ENCODE results near the gene IFNA4.

IFNA4 gene

DNA sequence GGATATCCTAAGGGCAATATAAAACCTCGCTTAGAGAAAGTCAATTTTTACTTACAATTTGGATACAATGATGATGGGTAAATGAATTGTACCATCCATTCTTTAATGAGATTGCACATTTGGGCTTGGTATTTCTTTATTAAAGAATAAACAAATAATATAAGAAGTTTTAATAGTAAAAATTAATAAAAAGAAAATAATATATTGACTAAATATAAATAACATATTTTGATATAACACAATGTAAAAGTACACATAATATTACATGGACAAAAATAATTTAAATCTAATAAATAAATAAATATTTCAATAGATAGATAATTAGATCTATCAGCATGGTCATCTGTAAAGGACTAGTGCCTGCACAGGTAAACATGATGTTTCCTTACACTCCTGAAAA is 21.9 kb downstream of the IFNA4 start:
- DNase-seq = no peak

DNA sequence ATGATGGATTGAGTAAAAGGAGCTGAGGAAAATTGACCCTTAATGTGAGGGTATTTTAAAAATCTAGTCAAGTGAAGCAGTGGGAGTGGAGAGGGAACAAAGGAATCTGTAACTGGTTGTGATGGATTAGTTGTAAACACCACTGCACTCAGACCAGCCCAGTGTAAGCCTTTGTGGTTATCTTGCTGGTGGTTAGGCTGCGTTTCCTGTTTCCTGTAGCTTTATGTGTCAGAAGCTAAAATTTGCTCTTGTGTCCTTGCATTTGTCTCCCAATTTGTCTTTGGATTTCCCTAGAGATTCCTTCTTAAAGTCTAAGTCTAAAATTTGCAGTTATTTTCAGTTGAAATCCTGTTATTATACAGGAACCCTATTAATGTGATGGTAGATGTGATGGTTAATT is 27.2 kb downstream of the IFNA4 start:
- no peak for DNase-seq

DNA sequence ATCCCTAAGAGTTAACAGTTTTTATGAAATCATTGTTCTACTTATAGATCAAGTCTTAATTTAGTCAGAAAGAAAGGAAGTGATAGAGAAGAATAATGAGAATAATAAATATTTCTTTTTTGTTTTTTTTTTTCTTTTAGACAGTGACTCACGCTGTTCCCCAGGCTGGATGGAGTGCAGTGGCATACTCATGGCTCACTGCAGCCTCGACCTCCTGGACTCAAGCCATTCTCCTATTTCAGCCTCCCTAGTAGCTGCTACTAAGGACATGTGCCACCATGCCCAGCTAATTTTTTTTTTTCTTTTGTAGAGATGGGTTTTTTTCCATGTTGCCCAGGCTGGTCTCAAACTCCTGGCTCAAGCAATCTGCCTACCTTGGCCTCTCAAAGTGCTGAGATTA is 31.9 kb downstream of the IFNA4 start:
- no peak for DNase-seq

DNA sequence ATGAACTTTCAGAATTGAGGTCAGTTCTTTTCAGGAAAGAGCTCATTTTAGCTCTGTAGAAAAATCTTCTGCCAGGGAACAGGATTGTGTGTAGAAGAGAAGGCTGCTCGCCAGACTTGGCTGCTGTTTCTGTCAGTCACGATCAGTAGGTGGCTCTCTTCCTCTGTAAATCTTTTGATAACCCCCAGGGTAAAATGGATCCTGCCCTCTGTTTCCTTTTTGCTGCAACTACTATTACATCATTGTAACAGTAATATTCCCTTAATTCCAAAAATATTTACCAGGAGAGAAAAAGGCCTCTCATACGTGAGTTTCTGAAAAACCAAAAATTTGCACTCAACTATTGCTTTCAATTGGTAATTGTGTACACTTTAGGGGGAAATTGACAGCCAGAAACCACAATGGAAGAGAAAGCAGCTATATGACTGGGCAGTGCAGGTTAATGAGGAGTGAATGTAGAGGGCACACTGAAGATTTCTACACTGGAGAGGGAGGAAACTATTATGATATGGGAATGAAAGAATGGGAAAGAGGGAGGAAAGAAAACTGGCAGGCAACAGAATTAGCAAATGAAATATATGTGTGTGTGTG is 33.3 kb downstream of the IFNA4 start:
- DNase-seq = no peak

DNA sequence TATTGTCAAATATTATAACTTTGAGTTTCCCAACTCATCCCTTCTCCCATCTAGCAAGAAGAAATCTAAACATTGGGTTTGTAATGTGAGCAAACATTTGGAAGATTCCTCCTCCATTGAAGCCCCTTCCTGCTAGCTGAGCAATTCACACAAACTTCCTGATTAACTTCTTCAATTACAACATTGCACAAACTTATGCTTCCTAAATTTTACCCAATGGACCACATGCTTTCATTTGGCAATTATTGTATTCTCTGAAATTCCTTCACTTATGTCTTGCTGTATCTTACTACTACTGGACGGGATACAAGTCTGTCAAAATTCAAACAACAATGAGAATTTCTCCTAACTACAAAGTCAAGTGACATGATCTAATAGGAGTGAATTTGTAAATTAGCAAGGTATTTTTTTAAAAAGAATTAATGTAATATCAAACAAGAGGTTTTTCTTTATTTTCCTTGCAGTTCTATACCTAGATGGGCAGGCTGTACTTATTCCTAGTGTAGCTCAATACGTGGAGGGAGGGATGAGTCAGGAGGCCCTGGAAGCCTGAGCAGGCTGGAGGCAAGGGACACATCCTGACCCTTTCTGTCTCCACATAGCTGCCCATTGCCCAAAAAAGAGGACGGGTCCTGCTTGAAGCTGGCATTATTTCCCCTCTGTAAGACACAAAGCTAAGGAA is 33.9 kb downstream of the IFNA4 start:
- no peak for DNase-seq

DNA sequence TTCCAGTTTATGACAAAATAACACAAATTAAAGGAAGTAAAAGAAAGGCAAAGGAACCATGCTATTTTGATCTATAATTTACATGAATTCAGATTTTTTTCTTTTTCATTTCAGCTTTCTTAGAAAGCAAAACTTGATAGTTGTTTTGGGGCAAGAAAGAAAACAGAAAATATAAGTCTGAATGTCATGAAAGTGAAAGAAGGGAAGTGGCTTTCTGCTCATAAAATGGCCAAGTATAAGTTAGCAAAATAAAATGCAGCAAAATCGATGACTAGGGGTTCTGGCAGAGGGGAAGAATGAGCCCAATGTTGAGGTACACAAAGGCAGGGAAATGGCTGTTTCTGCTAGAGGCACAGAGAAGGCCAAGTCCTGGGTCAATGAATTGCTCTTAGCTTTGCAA is 42.8 kb downstream of the IFNA4 start:
- DNase-seq = no peak

DNA sequence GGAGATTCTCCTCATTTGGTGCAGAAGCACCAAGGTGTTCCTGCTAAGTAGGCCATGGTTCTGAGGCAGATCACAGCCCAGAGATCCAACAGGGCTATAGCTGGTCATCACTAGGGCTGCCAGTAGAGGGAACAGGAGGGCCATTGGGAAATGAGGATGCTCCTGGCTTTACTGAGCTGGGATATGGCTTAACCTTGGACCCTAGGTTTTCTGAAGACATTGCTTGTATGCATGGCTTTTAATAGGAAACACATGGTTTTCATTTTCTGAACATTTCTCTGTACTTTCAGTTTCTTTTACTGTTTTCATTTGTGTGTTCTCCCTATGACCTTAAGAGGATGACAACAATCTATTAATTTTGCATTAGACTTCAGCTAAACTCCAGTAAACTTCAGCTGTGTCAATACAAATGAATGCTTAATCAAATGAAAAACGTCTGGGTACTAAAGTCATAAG is 45.9 kb downstream of the IFNA4 start, which contains the start of gene IFNW1:
IFNW1 (minus strand) TSS at position 406 of the 456 bp plus-strand sequence; CDS start at position 144, 262 bp downstream.
- DNase-seq = no peak

DNA sequence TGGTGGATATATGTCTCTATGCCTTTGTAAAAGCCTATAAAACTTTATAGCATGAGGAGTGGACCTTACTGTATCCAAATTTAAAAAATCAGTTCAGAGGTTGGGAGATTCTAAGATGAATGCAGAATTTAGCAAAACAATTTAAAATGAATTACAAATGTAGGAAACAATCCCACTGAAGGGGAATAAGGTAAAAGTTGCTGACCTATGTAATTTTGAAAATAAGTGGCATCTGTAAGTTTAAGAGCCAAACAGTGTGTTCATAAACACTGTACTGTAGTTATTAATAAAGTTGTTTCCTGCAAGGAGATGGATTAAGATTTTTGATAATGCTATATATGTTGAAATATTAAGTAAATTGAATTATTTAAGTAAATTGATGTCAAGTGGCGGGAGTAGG is 50.4 kb downstream of the IFNA4 start:
- DNase-seq = no peak
